ENCODE data around the gene FAM53B. TPM values are rescaled to one million over a fixed set of nuclear protein-coding genes. Genes with fewer than 3 reads are reported as not detected.
"Not testable (repeated sequence)": the region's sequence is repeated elsewhere in the genome, so short reads cannot be mapped to it uniquely, and the experiment has no call there.

Gene FAM53B
- total RNA-seq, 1 donor from 2014 or later: 9.2 TPM

- TF ChIP-seq CTCF (conservative IDR thresholded peaks at IDR 0.05; ENCODE audit: low read depth, low read length): no peak
- no peak for DNase-seq (ENCODE audit: low read depth)
- no peak overlapping the region for H3K4me3 ChIP-seq (ENCODE audit: low read depth, low read length)
Measured at GRCh38 chr10:124615259-124615658, 128.9 kb downstream of the FAM53B start.

GRCh38 chr10:124614003-124614659, 130.0 kb downstream of the FAM53B start:
- no peak for DNase-seq (ENCODE audit: low read depth)
- no peak for TF ChIP-seq CTCF (conservative IDR thresholded peaks at IDR 0.05; ENCODE audit: low read depth, low read length)
- no peak overlapping the region for H3K4me3 ChIP-seq (ENCODE audit: low read depth, low read length)

- DNase-seq (ENCODE audit: low read depth): no peak
- TF ChIP-seq CTCF (conservative IDR thresholded peaks at IDR 0.05; ENCODE audit: low read depth, low read length): no peak
- no peak overlapping the region for H3K4me3 ChIP-seq (ENCODE audit: low read depth, low read length)
Measured at GRCh38 chr10:124612611-124613498, 131.3 kb downstream of the FAM53B start.

- no peak overlapping the region for H3K4me3 ChIP-seq (ENCODE audit: low read depth, low read length)
- TF ChIP-seq CTCF (conservative IDR thresholded peaks at IDR 0.05; ENCODE audit: low read depth, low read length): no peak
- DNase-seq (ENCODE audit: low read depth): no peak
Measured at GRCh38 chr10:124611738-124612137, 132.4 kb downstream of the FAM53B start.

- DNase-seq (ENCODE audit: low read depth); H3K4me3 ChIP-seq (ENCODE audit: low read depth, low read length): not testable (repeated sequence)
Measured at GRCh38 chr10:124610851-124611250, 133.3 kb downstream of the FAM53B start.

GRCh38 chr10:124610186-124610585, 134.0 kb downstream of the FAM53B start:
- H3K4me3 ChIP-seq (ENCODE audit: low read depth, low read length); DNase-seq (ENCODE audit: low read depth): not testable (repeated sequence)

- no peak for TF ChIP-seq CTCF (conservative IDR thresholded peaks at IDR 0.05; ENCODE audit: low read depth, low read length)
- H3K4me3 ChIP-seq (ENCODE audit: low read depth, low read length): no peak overlapping the region
- DNase-seq (ENCODE audit: low read depth): no peak
Measured at GRCh38 chr10:124609698-124610097, 134.5 kb downstream of the FAM53B start.
